HCT116 (cell line): ENCODE data around the gene ZC3H15. TPM values are rescaled to one million over a fixed set of nuclear protein-coding genes. Genes with fewer than 3 reads are reported as not detected.

Experiments
- ATAC-seq: fragments of 200-7000 bp; cut with Tn5 transposase; 2 replicates; pipeline ENCODE4 v1.9.1; 2020; ENCODE audit warnings: mild to moderate bottlenecking, moderate library complexity
- BruUV-seq: library from RNA; stranded (reverse); fragments of 400-500 nt; replicated peaks from 2 replicates; lab custom pipeline; 2021; lab: Mats Ljungman, UMichigan
- CTCF ChIA-PET: fragments of 300-600 bp; sonication (Branson Sonifier 250); formaldehyde crosslinking; loops from one replicate; lab custom pipeline; 2021; ENCODE audit warnings: antibody characterized with exemption; lab: Charles Lee
- POLR2A ChIA-PET: fragments of 300-600, 350-600 bp; sonication (Branson Sonifier 250); formaldehyde crosslinking; loops from one replicate; lab custom pipeline; 2021; ENCODE audit warnings: antibody characterized with exemption; lab: Charles Lee
- RAD21 ChIA-PET, 2 experiments: fragments of 300-600 bp; sonication (Branson Sonifier 250); formaldehyde crosslinking; loops; one replicate each; lab custom pipeline; 2023; ENCODE audit warnings: low total read pairs in 2 of 2; ENCODE audit not compliant: uncharacterized antibody in 2 of 2, unreplicated experiment in 2 of 2, low non-redundant PET in 1 of 2; lab: Charles Lee
- DNase-seq: peaks from one replicate; pipeline ENCODE4 v3.0.0-alpha.2; 2010; ENCODE audit warnings: low read depth, low spot score
- H2AFZ ChIP-seq: fragments of 200-600 bp; shearing (Covaris generic), sonication (generic); 2 replicates; pipeline ENCODE4 v1.6.1; 2017; ENCODE audit warnings: low read depth, mixed run types, mixed read lengths, antibody characterized with exemption, low read length; ENCODE audit not compliant: poor library complexity, severe bottlenecking
- H3K27ac ChIP-seq: 2 replicates; pipeline ENCODE4 v1.5.1; 2012; ENCODE audit warnings: low read depth, low read length
- H3K27me3 ChIP-seq: fragments of 200-600 bp; sonication (generic); 2 replicates; pipeline ENCODE4 v1.6.1; 2016; ENCODE audit warnings: mixed run types, low read length, mixed read lengths; ENCODE audit not compliant: insufficient read depth
- H3K36me3 ChIP-seq, 2 experiments: fragments of 200-500 bp in 1 of 2; fragments of 200-600 bp in 1 of 2; sonication (Bioruptor generic) in 1 of 2; sonication (generic) in 1 of 2; 2 replicates each; pipeline versions ENCODE4 v1.5.1 to v1.6.1; 2014 to 2016; ENCODE audit warnings: low read length in 2 of 2, inconsistent platforms in 1 of 2, mixed read lengths in 1 of 2, mixed run types in 1 of 2; ENCODE audit not compliant: insufficient read depth in 2 of 2, control insufficient read depth in 1 of 2
- H3K4me1 ChIP-seq, 2 experiments: fragments of 200-600 bp in 1 of 2; sonication (generic) in 1 of 2; 2 replicates each; pipeline versions ENCODE4 v1.5.1 to v1.6.1; 2012 to 2017; ENCODE audit warnings: low read length in 2 of 2, inconsistent platforms in 1 of 2, mild to moderate bottlenecking in 1 of 2, mixed read lengths in 1 of 2, mixed run types in 1 of 2, moderate library complexity in 1 of 2; ENCODE audit not compliant: insufficient read depth in 2 of 2, control insufficient read depth in 1 of 2
- H3K4me2 ChIP-seq: fragments of 200-600 bp; sonication (generic); 2 replicates; pipeline ENCODE4 v1.6.1; 2017; ENCODE audit warnings: mixed run types, low read length, mixed read lengths
- H3K4me3 ChIP-seq, 2 experiments: fragments of 200-600 bp in 1 of 2; sonication (generic) in 1 of 2; replicated peaks in 1 of 2; 2 replicates each; pipeline ENCODE4 v1.5.1; 2011 to 2016; ENCODE audit warnings: low read length in 2 of 2, control low read depth in 1 of 2, low read depth in 1 of 2, mild to moderate bottlenecking in 1 of 2, mixed read lengths in 1 of 2, mixed run types in 1 of 2
- H3K79me2 ChIP-seq: fragments of 200-600 bp; sonication (generic); 2 replicates; pipeline ENCODE4 v1.6.1; 2017; ENCODE audit warnings: mild to moderate bottlenecking, mixed run types, low read length, moderate library complexity, mixed read lengths; ENCODE audit not compliant: insufficient read depth
- H3K9ac ChIP-seq: fragments of 200-600 bp; sonication (generic); 2 replicates; pipeline ENCODE4 v1.6.1; 2016; ENCODE audit warnings: low read length, mixed read lengths
- H3K9me2 ChIP-seq: fragments of 200-600 bp; sonication (generic), shearing (Covaris generic); 2 replicates; pipeline ENCODE4 v1.6.1; 2017; ENCODE audit warnings: mixed run types, mild to moderate bottlenecking, moderate library complexity; ENCODE audit not compliant: insufficient read depth
- H3K9me3 ChIP-seq, 2 experiments: fragments of 200-500 bp in 1 of 2; fragments of 200-600 bp in 1 of 2; sonication (Bioruptor generic) in 1 of 2; sonication (generic) in 1 of 2; 2 replicates each; pipeline ENCODE4 v1.6.1; 2014 to 2017; ENCODE audit warnings: low read length in 2 of 2, mixed read lengths in 2 of 2, inconsistent platforms in 1 of 2, low read depth in 1 of 2, mild to moderate bottlenecking in 1 of 2, mixed run types in 1 of 2, moderate library complexity in 1 of 2; ENCODE audit not compliant: control insufficient read depth in 1 of 2, insufficient read depth in 1 of 2
- H4K20me1 ChIP-seq: fragments of 200-600 bp; sonication (generic), shearing (Covaris generic); 2 replicates; pipeline ENCODE4 v1.6.1; 2017; ENCODE audit warnings: mixed run types, mild to moderate bottlenecking, moderate library complexity; ENCODE audit not compliant: insufficient read depth
- CBX3 ChIP-seq: IDR thresholded peaks from 2 replicates; pipeline ENCODE4 v1.6.1; 2012; ENCODE audit warnings: low read depth
- CTCF ChIP-seq, 3 experiments: fragments of 200-600 bp in 1 of 3; sonication (generic) in 1 of 3; IDR thresholded peaks in 2 of 3; conservative IDR thresholded peaks in 1 of 3; 2 replicates each; pipeline ENCODE4 v1.5.1; 2012 to 2017; ENCODE audit warnings: low read depth in 2 of 3, low read length in 2 of 3, antibody characterized with exemption in 1 of 3, borderline replicate concordance in 1 of 3, control low read depth in 1 of 3, mild to moderate bottlenecking in 1 of 3, mixed read lengths in 1 of 3, mixed run types in 1 of 3, moderate library complexity in 1 of 3; ENCODE audit not compliant: insufficient read depth in 1 of 3
- EGR1 ChIP-seq: IDR thresholded peaks from 2 replicates; pipeline ENCODE4 v1.6.1; 2012; ENCODE audit warnings: low read depth
- EZH2 ChIP-seq: fragments of 200-600 bp; sonication (generic); IDR thresholded peaks from 2 replicates; pipeline ENCODE4 v1.6.1; 2017; ENCODE audit warnings: antibody characterized with exemption, mixed run types
- JUND ChIP-seq: IDR thresholded peaks from 2 replicates; pipeline ENCODE4 v1.6.1; 2012
- RAD21 ChIP-seq: IDR thresholded peaks from 2 replicates; pipeline ENCODE4 v1.6.1; 2012; ENCODE audit warnings: low read depth, mild to moderate bottlenecking
- SIN3A ChIP-seq: IDR thresholded peaks from 2 replicates; pipeline ENCODE4 v1.6.1; 2012; ENCODE audit warnings: low read depth
- SP1 ChIP-seq: IDR thresholded peaks from 2 replicates; pipeline ENCODE4 v1.6.1; 2012; ENCODE audit warnings: low read depth
- SRF ChIP-seq: IDR thresholded peaks from 2 replicates; pipeline ENCODE4 v1.6.1; 2012; ENCODE audit warnings: low read depth
- TCF7L2 ChIP-seq: IDR thresholded peaks from 2 replicates; pipeline ENCODE4 v1.7.0; 2011; ENCODE audit warnings: borderline replicate concordance, inconsistent platforms; ENCODE audit not compliant: insufficient read depth, insufficient read length; ENCODE audit errors: extremely low read depth
- ZFX ChIP-seq: fragments of 450-650 bp; IDR thresholded peaks from 2 replicates; pipeline ENCODE4 v1.6.1; 2017
- intact Hi-C: fragments of 100-400 bp; cut with micrococcal nuclease; formaldehyde crosslinking; loops from 2 replicates; pipeline ENCODE4 v1.10.0; 2022
- total RNA-seq: library from RNA; stranded (reverse); gene quantifications from one replicate; pipeline ENCODE4 v1.2.1, GENCODE V29; 2021; ENCODE audit not compliant: unreplicated experiment
- TF ChIP-seq, protein P1 (sequence below): IDR thresholded peaks from 2 replicates; pipeline ENCODE4 v1.6.1; 2012; ENCODE audit warnings: low read depth
- TF ChIP-seq, protein P2 (sequence below): IDR thresholded peaks from 2 replicates; pipeline ENCODE4 v1.6.1; 2011; ENCODE audit warnings: mild to moderate bottlenecking, low read length, moderate library complexity; ENCODE audit not compliant: insufficient replicate concordance; ENCODE audit errors: extremely low read depth
- TF ChIP-seq, protein P3 (sequence below): IDR thresholded peaks from 2 replicates; pipeline ENCODE4 v1.6.1; 2012

Gene ZC3H15
- total RNA-seq, 1 experiment from 2014 or later: 75.2 TPM

GRCh38 chr2:186442885-186443284 lies 43.2 kb upstream of the ZC3H15 start:
- Histone ChIP-seq H3K79me2 (no peaks in the 10 kb centered on the region), H3K36me3 (no peaks in the 10 kb centered on the region), H3K9ac (no peak overlapping the region), H2AFZ (no peak overlapping the region), H3K9me3 (no peaks in the 10 kb centered on the region), H4K20me1 (no peaks in the 10 kb centered on the region), H3K4me1 (no peaks in the 10 kb centered on the region), H3K4me2 (no peak overlapping the region), H3K27me3 (no peaks in the 10 kb centered on the region), H3K4me3 (no peak overlapping the region), H3K9me2 (no peaks in the 10 kb centered on the region), H3K27ac (no peak overlapping the region)
- no peak for ATAC-seq
- intact Hi-C loops: no loop called here
- DNase-seq: no peak
- CTCF ChIA-PET: no interaction called here
- RAD21 ChIA-PET: no interaction called here
- no peak for TF ChIP-seq SIN3A
- no peak for TF ChIP-seq EZH2
- TF ChIP-seq SP1: no peak
- TF ChIP-seq, protein P1, sequence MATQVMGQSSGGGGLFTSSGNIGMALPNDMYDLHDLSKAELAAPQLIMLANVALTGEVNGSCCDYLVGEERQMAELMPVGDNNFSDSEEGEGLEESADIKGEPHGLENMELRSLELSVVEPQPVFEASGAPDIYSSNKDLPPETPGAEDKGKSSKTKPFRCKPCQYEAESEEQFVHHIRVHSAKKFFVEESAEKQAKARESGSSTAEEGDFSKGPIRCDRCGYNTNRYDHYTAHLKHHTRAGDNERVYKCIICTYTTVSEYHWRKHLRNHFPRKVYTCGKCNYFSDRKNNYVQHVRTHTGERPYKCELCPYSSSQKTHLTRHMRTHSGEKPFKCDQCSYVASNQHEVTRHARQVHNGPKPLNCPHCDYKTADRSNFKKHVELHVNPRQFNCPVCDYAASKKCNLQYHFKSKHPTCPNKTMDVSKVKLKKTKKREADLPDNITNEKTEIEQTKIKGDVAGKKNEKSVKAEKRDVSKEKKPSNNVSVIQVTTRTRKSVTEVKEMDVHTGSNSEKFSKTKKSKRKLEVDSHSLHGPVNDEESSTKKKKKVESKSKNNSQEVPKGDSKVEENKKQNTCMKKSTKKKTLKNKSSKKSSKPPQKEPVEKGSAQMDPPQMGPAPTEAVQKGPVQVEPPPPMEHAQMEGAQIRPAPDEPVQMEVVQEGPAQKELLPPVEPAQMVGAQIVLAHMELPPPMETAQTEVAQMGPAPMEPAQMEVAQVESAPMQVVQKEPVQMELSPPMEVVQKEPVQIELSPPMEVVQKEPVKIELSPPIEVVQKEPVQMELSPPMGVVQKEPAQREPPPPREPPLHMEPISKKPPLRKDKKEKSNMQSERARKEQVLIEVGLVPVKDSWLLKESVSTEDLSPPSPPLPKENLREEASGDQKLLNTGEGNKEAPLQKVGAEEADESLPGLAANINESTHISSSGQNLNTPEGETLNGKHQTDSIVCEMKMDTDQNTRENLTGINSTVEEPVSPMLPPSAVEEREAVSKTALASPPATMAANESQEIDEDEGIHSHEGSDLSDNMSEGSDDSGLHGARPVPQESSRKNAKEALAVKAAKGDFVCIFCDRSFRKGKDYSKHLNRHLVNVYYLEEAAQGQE: no peak
- TF ChIP-seq EGR1: no peak
- no TSS peak for BruUV-seq
- POLR2A ChIA-PET: no interaction called here

- H3K9me3 ChIP-seq: no peaks in the 10 kb centered on the region
- ChIA-PET RAD21 (no interaction called here), CTCF (no interaction called here), POLR2A (no interaction called here)
- no peaks in the 10 kb centered on the region for H4K20me1 ChIP-seq
- H3K4me1 ChIP-seq: no peaks in the 10 kb centered on the region
- intact Hi-C loops: no loop called here
- no peak overlapping the region for H2AFZ ChIP-seq
- ATAC-seq: no peak
- H3K4me3 ChIP-seq: no peak overlapping the region
- H3K9me2 ChIP-seq: no peaks in the 10 kb centered on the region
- H3K36me3 ChIP-seq: no peaks in the 10 kb centered on the region
- H3K27ac ChIP-seq: no peak overlapping the region
- H3K9ac ChIP-seq: no peak overlapping the region
- no TSS peak for BruUV-seq
- H3K27me3 ChIP-seq: no peaks in the 10 kb centered on the region
- no peaks in the 10 kb centered on the region for H3K79me2 ChIP-seq
- DNase-seq: no peak
- H3K4me2 ChIP-seq: no peak overlapping the region
- TF ChIP-seq CBX3: no peak
- TF ChIP-seq ZFX: no peak
- no peak for TF ChIP-seq TCF7L2
- TF ChIP-seq EZH2: no peak
- no peak for TF ChIP-seq CTCF (IDR thresholded peaks at IDR 0.05 in 2 of 3, conservative IDR thresholded peaks at IDR 0.05 in 1 of 3; ENCODE audit: borderline replicate concordance in 1 of 3, insufficient read depth in 1 of 3, low read depth in 2 of 3, low read length in 2 of 3)
- no peak for TF ChIP-seq SRF
- TF ChIP-seq SP1: no peak
- TF ChIP-seq, protein P2, sequence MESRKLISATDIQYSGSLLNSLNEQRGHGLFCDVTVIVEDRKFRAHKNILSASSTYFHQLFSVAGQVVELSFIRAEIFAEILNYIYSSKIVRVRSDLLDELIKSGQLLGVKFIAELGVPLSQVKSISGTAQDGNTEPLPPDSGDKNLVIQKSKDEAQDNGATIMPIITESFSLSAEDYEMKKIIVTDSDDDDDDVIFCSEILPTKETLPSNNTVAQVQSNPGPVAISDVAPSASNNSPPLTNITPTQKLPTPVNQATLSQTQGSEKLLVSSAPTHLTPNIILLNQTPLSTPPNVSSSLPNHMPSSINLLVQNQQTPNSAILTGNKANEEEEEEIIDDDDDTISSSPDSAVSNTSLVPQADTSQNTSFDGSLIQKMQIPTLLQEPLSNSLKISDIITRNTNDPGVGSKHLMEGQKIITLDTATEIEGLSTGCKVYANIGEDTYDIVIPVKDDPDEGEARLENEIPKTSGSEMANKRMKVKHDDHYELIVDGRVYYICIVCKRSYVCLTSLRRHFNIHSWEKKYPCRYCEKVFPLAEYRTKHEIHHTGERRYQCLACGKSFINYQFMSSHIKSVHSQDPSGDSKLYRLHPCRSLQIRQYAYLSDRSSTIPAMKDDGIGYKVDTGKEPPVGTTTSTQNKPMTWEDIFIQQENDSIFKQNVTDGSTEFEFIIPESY: no peak
- no peak for TF ChIP-seq JUND
- TF ChIP-seq, protein P3, sequence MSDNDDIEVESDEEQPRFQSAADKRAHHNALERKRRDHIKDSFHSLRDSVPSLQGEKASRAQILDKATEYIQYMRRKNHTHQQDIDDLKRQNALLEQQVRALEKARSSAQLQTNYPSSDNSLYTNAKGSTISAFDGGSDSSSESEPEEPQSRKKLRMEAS: no peak
- no peak for TF ChIP-seq RAD21
Measured at GRCh38 chr2:186443851-186444250, 42.2 kb upstream of the ZC3H15 start.
